ENCODE measurements around the gene NEURL4.

GRCh38 chr17:7374353-7374752 lies 45.2 kb upstream of the NEURL4 start:
- TF ChIP-seq POLR2A (IDR thresholded peaks at IDR 0.05), result no peak
- TF ChIP-seq CTCF (IDR thresholded peaks at IDR 0.05), result no peak
- TF ChIP-seq POLR2AphosphoS5 (IDR thresholded peaks at IDR 0.05), result no peak
- no peak for TF ChIP-seq EP300 (IDR thresholded peaks at IDR 0.05; ENCODE audit: low read depth)
